Measurements from ENCODE around the gene TRIM46.
"Not testable (repeated sequence)": the region's sequence is repeated elsewhere in the genome, so short reads cannot be mapped to it uniquely, and the experiment has no call there.

TRIM46 gene

DNA sequence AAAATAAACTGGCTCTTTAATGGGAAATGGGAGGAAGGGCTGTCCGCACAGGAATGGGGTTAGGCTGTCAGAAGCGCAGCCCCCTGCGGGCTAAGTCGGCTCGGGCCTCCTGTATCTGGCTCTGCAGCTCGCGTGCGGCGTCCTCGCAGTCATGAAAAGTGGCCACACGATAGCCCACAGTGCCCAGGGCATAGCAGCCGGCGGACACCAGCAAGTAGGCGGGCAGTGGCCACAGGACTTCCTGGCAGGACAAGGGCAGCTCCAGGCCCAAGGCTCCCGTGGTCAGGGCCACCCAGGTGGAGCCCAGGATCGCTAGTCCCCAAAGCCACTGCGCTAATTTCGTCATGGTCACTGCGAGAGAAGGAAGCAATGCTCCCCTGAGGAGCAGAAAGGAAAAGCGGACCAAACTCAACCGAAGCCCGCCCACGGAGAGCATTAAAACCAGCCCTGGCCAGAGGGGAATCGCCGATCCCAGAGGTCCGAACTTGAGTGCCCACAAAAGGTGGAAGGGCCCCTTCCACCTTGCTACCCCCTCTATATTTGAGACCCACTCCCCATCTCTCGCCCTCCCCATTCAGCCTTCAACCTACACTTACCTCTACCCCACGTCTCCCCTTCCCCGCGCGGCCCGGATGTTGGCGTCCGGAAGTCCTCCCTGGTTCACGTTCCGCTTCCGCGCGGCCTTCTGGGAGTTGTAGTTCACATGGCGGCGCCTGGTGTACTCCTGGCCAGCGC, 33.6 kb upstream of the TRIM46 start, which contains the start of gene DPM3:
Gene DPM3 (minus strand): TSS at position 637 of the 735 bp plus-strand sequence. CDS start 291 bp downstream, at position 346.
- FAIRE-seq, result no peak

GRCh38 chr1:155140630-155140953, 33.1 kb upstream of the TRIM46 start:
- no peak for FAIRE-seq

GRCh38 chr1:155141749-155142148, 31.9 kb upstream of the TRIM46 start:
- no peak for FAIRE-seq

GRCh38 chr1:155145491-155145890, 28.2 kb upstream of the TRIM46 start:
- FAIRE-seq, result no peak

GRCh38 chr1:155155996-155156643, 17.5 kb upstream of the TRIM46 start:
- not testable (repeated sequence) for FAIRE-seq

GRCh38 chr1:155158991-155159390, 14.7 kb upstream of the TRIM46 start:
- no peak for FAIRE-seq

- no peak for FAIRE-seq
Observed at GRCh38 chr1:155160128-155160527, 13.5 kb upstream of the TRIM46 start.

GRCh38 chr1:155162631-155163030, 11.0 kb upstream of the TRIM46 start:
- FAIRE-seq, result not testable (repeated sequence)

GRCh38 chr1:155163785-155164184, 9.9 kb upstream of the TRIM46 start:
- FAIRE-seq, result not testable (repeated sequence)

- not testable (repeated sequence) for FAIRE-seq
Observed at GRCh38 chr1:155164625-155165024, 9.0 kb upstream of the TRIM46 start.

GRCh38 chr1:155166051-155166470, 7.6 kb upstream of the TRIM46 start:
- FAIRE-seq, result no peak

- FAIRE-seq, result no peak
Observed at GRCh38 chr1:155166471-155167165, 7.0 kb upstream of the TRIM46 start.

GRCh38 chr1:155167166-155168104, 6.2 kb upstream of the TRIM46 start:
- no peak for FAIRE-seq

GRCh38 chr1:155168105-155168445, 5.6 kb upstream of the TRIM46 start:
- FAIRE-seq, result not testable (repeated sequence)

GRCh38 chr1:155168456-155169210, 5.0 kb upstream of the TRIM46 start:
- no peak for FAIRE-seq

- no peak for FAIRE-seq
Observed at GRCh38 chr1:155169541-155169940, 4.1 kb upstream of the TRIM46 start.

GRCh38 chr1:155170101-155170785, 3.4 kb upstream of the TRIM46 start:
- FAIRE-seq, result no peak

GRCh38 chr1:155170806-155171205, 2.8 kb upstream of the TRIM46 start:
- FAIRE-seq, result no peak

DNA sequence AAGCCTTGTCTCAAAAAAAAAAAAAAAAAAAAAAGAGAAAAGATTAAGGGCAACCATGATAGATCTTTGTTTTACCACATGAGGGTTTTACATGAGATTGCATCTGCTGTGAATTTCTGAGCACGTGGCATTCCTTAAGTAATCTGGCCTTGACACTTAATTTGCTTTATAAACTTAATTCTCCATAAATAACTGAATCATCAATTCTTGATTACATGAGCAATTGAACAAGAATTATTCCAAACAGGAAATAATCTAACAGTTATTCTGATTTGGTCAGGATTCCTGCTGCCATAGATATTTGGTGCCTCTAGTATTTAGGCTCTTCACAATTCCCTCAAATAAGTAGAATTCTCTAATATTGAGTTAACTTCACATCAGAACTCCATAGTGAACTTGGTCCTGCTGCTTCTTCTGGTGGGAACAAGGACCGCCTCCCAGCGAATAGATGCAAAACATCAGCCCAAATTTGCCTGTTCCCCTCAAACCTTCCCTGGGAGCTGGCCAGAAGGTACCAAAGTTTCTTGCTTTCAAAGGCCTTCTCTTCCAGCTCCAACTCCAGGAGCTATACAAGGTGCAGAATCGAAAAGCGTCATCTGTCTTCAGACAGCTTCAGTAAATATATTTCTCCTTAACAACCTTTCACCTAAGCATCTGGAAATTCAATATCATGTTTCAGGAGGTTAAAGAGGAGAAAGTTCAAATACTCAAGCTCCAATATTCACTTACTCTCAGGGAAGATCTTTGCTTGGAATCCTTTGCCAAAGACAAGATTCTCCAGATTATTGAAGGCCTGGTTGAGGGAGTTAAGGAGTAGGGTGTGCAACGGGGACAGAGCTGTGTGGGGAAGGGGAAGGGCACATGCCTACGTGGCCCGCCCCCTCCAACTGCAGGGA, 1.6 kb upstream of the TRIM46 start:
- no peak for FAIRE-seq
